ENCODE measurements around the gene ACP1.

DNA sequence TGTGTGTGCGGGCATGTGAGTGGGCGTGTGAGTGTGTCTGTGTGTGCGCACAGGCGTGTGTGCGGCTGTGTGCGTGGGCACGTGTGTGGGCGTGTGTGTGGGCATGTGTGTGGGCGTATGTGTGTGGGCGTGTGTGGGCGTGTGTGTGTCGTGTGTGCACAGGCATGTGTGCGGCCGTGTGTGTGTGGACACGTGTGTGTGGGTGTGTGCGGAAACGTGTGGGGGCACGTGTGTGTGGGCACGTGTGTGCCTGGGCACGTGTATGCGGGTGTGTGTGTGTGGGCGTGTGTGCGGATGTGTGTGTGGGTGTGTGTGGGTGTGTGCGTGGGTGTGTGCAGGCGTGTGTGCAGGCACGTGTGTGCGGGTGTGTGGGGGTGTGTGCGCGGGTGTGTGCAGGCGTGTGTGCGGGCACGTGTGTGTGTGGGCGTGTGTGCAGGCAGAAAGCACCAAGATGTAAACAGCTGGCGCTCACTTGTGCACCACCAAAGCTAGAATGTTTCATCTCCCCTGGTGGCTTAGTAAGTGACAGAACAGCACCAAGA is 54.4 kb downstream of the ACP1 start:
- TF ChIP-seq CTCF (IDR thresholded peaks at IDR 0.05) (no peak), POLR2A (IDR thresholded peaks at IDR 0.05) (no peak)
